B cell (primary cell): ENCODE data around the gene AMOTL1.

Source experiments
- EZH2 ChIP-seq: IDR thresholded peaks from 2 replicates; pipeline ENCODE4 v1.6.1; 2012; ENCODE audit warnings: borderline replicate concordance, low read depth, mild to moderate bottlenecking, moderate library complexity, low read length; ENCODE audit not compliant: insufficient read depth, poor library complexity, severe bottlenecking
- TF ChIP-seq, protein P1 (sequence below): fragments of 200-600 bp; IDR thresholded peaks from one replicate; pipeline ENCODE4 v1.8.0; 2022; ENCODE audit warnings: antibody characterized with exemption, mild to moderate bottlenecking

DNA sequence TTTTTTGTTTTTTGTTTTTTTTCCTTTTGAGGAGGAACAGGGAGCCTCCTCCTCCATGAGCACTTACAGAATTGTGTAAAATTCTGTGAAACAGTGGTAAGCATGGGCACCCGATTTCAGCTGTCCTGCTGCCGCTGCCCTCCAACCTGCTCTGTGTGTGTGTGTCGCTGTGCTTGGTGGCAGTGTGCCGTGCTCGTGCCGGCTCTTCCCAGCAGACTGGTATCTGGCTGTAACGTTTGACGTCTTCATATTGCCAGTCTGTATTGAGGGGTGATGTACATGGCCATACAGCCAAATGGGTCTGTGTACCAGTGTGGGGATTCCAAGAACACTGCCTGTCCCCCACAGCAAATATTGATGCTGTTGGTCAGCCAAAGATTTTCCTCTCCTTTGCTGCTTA is 108.1 kb downstream of the AMOTL1 start:
- no peak for TF ChIP-seq EZH2
- TF ChIP-seq, protein P1, sequence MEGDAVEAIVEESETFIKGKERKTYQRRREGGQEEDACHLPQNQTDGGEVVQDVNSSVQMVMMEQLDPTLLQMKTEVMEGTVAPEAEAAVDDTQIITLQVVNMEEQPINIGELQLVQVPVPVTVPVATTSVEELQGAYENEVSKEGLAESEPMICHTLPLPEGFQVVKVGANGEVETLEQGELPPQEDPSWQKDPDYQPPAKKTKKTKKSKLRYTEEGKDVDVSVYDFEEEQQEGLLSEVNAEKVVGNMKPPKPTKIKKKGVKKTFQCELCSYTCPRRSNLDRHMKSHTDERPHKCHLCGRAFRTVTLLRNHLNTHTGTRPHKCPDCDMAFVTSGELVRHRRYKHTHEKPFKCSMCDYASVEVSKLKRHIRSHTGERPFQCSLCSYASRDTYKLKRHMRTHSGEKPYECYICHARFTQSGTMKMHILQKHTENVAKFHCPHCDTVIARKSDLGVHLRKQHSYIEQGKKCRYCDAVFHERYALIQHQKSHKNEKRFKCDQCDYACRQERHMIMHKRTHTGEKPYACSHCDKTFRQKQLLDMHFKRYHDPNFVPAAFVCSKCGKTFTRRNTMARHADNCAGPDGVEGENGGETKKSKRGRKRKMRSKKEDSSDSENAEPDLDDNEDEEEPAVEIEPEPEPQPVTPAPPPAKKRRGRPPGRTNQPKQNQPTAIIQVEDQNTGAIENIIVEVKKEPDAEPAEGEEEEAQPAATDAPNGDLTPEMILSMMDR: no peak
